Activated T-cell treated with anti-CD3 and anti-CD28 coated beads, Interleukin-2, amount 50 U/mL, for 72 hours (primary cell): ENCODE results near the gene ARMC7. TPM values are rescaled to one million over a fixed set of nuclear protein-coding genes. Genes with fewer than 3 reads are reported as not detected.
"Not testable (repeated sequence)": the region's sequence is repeated elsewhere in the genome, so short reads cannot be mapped to it uniquely, and the experiment has no call there.

Experiments used
- ATAC-seq, 2 donors: fragments of 150-1000 bp; cut with Tn5 transposase; replicated peaks in 1 of 2; 2 replicates each; pipeline ENCODE4 v1.10.0; 2021; ENCODE audit warnings: moderate library complexity in 2 of 2, mild to moderate bottlenecking in 1 of 2
- DNase-seq, 2 donors: peaks; one replicate each; pipeline ENCODE4 v3.0.0; 2021 to 2022; ENCODE audit warnings: mixed read lengths in 1 of 2
- H3K27ac Mint-ChIP-seq: one replicate; pipeline ENCODE4 v1.8.0; 2022; ENCODE audit warnings: mild to moderate bottlenecking, moderate library complexity, mixed read lengths
- H3K27me3 Mint-ChIP-seq: one replicate; pipeline ENCODE4 v1.8.0; 2022; ENCODE audit warnings: low read depth, mixed read lengths
- H3K36me3 Mint-ChIP-seq, 2 donors: one replicate each; pipeline ENCODE4 v1.8.0; 2022; ENCODE audit warnings: mixed read lengths in 2 of 2, mild to moderate bottlenecking in 1 of 2; ENCODE audit not compliant: insufficient read depth in 2 of 2
- H3K4me1 Mint-ChIP-seq: one replicate; pipeline ENCODE4 v1.8.0; 2022; ENCODE audit warnings: low read depth, mixed read lengths
- H3K4me3 Mint-ChIP-seq, 2 donors: one replicate each; pipeline ENCODE4 v1.8.0; 2022; ENCODE audit warnings: mild to moderate bottlenecking in 2 of 2, mixed read lengths in 2 of 2, moderate library complexity in 2 of 2
- H3K9me3 Mint-ChIP-seq, 2 donors: one replicate each; pipeline ENCODE4 v1.8.0; 2022; ENCODE audit warnings: mixed read lengths in 2 of 2
- total RNA-seq, 2 donors: library from RNA; stranded (reverse); gene quantifications; one replicate each; pipeline ENCODE4 v1.2.3, GENCODE V29; 2022

Gene ARMC7
- total RNA-seq, 2 donors from 2014 or later = 10.6 to 12.9 TPM

GRCh38 chr17:75115555-75115954, 5.8 kb downstream of the ARMC7 start:
- ATAC-seq (no peak), DNase-seq (no peak)
- Mint-ChIP-seq H3K36me3 (peaks cover 2 to 10% of the 10 kb centered on the region in 2 donors), H3K4me1 (peaks cover 35% of the 10 kb centered on the region), H3K27ac (no peak overlapping the region), H3K4me3 (no peak overlapping the region), H3K9me3 (no peaks in the 10 kb centered on the region), H3K27me3 (no peaks in the 10 kb centered on the region)

GRCh38 chr17:75116737-75117136, 7.0 kb downstream of the ARMC7 start:
- Mint-ChIP-seq H3K9me3 (no peaks in the 10 kb centered on the region), H3K4me1 (peaks cover 26% of the 10 kb centered on the region), H3K4me3 (no peak overlapping the region), H3K27me3 (no peaks in the 10 kb centered on the region), H3K27ac (no peak overlapping the region), H3K36me3 (peaks cover 1 to 8% of the 10 kb centered on the region in 2 donors)
- ATAC-seq (no peak), DNase-seq (no peak)

DNA sequence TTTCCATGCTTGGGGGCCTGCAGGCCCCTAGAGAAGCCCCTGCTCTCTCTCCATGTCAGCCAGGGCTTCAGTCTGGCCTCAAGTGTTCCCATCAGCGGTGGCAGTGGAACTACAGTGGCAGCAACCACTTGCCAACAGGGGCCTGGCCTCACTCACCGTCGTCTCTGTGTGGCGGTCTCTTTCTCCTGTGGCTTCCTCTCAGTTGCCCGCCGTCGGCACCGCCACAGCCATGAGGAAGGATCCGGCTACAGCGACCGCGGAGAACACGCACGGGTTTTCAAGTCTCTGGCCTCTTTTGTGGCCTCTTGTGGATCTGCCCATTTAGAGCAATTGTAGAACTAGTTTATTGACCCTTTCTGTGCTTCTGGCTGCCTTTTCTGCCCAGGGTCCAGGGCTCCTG, 8.5 kb downstream of the ARMC7 start:
- peaks cover 0 to 5% of the 10 kb centered on the region in 2 donors for H3K36me3 Mint-ChIP-seq
- H3K4me3 Mint-ChIP-seq = no peak overlapping the region
- no peak for ATAC-seq

GRCh38 chr17:75124041-75124818, 14.5 kb downstream of the ARMC7 start:
- peaks cover 31% of the 10 kb centered on the region for H3K4me1 Mint-ChIP-seq
- no peaks in the 10 kb centered on the region for H3K9me3 Mint-ChIP-seq
- H3K4me3 Mint-ChIP-seq = peak overlapping the region; percentile 37 to 71
- DNase-seq (peak; percentile 61 to 77), ATAC-seq (peak; percentile 95 to 97)
- peak overlapping the region; percentile 81 for H3K27ac Mint-ChIP-seq
- peaks cover 0 to 2% of the 10 kb centered on the region in 2 donors for H3K36me3 Mint-ChIP-seq
- H3K27me3 Mint-ChIP-seq = no peaks in the 10 kb centered on the region

More for the DNA sequence above, 8.5 kb downstream of the ARMC7 start:
- H3K27ac Mint-ChIP-seq = no peak overlapping the region
- peaks cover 17% of the 10 kb centered on the region for H3K4me1 Mint-ChIP-seq
- no peaks in the 10 kb centered on the region for H3K27me3 Mint-ChIP-seq
- no peak for DNase-seq
- H3K9me3 Mint-ChIP-seq = no peaks in the 10 kb centered on the region

DNA sequence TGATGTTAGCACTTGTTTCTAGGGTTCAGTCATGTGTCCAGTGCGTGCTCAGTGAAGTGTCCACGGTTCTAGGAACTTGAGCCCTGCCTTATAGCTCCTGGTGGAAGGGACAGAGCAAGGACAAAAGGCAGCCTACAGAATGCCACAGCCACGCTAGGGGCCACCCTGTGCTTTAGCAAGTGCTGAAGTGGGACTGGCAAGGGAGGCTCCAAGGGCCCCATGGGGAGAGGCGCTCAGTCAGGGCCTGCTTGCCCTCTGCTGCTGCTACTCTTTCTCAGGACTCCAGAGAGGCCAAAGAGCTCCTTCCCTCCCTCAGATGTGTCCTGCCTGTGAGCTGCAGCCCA, 15.0 kb downstream of the ARMC7 start:
- ATAC-seq (peak in 1 of 2 donors; percentile 10), DNase-seq (no peak)
- H3K27me3 Mint-ChIP-seq = no peaks in the 10 kb centered on the region
- H3K4me1 Mint-ChIP-seq = peaks cover 37% of the 10 kb centered on the region
- no peaks in the 10 kb centered on the region for H3K9me3 Mint-ChIP-seq
- peak overlapping the region; percentile 37 to 71 for H3K4me3 Mint-ChIP-seq
- H3K27ac Mint-ChIP-seq = peak overlapping the region; percentile 81
- peaks cover 0 to 5% of the 10 kb centered on the region in 2 donors for H3K36me3 Mint-ChIP-seq

- H3K27me3 Mint-ChIP-seq = no peaks in the 10 kb centered on the region
- H3K4me3 Mint-ChIP-seq = no peak overlapping the region
- H3K27ac Mint-ChIP-seq = peak overlapping the region; percentile 30
- peaks cover 0 to 4% of the 10 kb centered on the region in 2 donors for H3K36me3 Mint-ChIP-seq
- no peaks in the 10 kb centered on the region for H3K9me3 Mint-ChIP-seq
- peaks cover 45% of the 10 kb centered on the region for H3K4me1 Mint-ChIP-seq
- ATAC-seq (no peak), DNase-seq (no peak)
These were observed 16.2 kb downstream of the ARMC7 start for GRCh38 chr17:75125984-75126383.

- no peak overlapping the region for H3K4me3 Mint-ChIP-seq
- H3K27me3 Mint-ChIP-seq = no peaks in the 10 kb centered on the region
- no peaks in the 10 kb centered on the region for H3K9me3 Mint-ChIP-seq
- DNase-seq (no peak), ATAC-seq (no peak)
- peaks cover 0 to 4% of the 10 kb centered on the region in 2 donors for H3K36me3 Mint-ChIP-seq
- no peak overlapping the region for H3K27ac Mint-ChIP-seq
- peaks cover 45% of the 10 kb centered on the region for H3K4me1 Mint-ChIP-seq
These were observed 17.2 kb downstream of the ARMC7 start for GRCh38 chr17:75126954-75127353.

- not testable (repeated sequence) for H3K36me3 Mint-ChIP-seq, H3K4me3 Mint-ChIP-seq, H3K27me3 Mint-ChIP-seq, DNase-seq, H3K9me3 Mint-ChIP-seq, H3K27ac Mint-ChIP-seq, ATAC-seq
- peaks cover 54% of the 10 kb centered on the region for H3K4me1 Mint-ChIP-seq
These were observed 18.2 kb downstream of the ARMC7 start for GRCh38 chr17:75127936-75128335.

GRCh38 chr17:75128694-75129505, 19.1 kb downstream of the ARMC7 start:
- Mint-ChIP-seq H3K4me3 (peak overlapping the region; percentile 40 to 91), H3K27ac (no peak overlapping the region)
- DNase-seq = no peak

DNA sequence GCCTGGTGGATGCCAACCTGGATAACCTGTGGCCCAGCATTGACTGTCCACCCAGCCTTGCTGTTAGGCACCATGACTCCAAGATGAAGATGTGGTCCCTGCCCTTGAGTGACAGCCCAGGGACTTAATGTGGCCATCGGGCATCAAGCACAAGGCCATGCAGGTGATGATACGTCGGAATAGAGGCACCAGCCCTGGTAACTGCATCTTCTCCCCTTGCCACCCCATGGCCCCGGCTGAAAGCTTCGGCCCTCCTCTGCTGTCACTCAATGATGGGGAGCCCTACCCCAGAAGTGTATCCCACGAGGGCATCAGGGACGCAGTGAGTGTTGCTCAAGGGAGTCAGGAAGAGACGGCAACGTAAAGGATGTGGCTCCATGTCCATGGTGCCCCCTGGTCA, 19.8 kb downstream of the ARMC7 start:
- DNase-seq (no peak), ATAC-seq (no peak)
- Mint-ChIP-seq H3K4me3 (peak overlapping the region; percentile 40 to 91), H3K9me3 (no peaks in the 10 kb centered on the region), H3K27me3 (no peaks in the 10 kb centered on the region), H3K36me3 (peaks cover 0 to 4% of the 10 kb centered on the region in 2 donors), H3K4me1 (peaks cover 45% of the 10 kb centered on the region), H3K27ac (no peak overlapping the region)

More at GRCh38 chr17:75128694-75129505, 19.1 kb downstream of the ARMC7 start:
- Mint-ChIP-seq H3K9me3 (no peaks in the 10 kb centered on the region), H3K27me3 (no peaks in the 10 kb centered on the region), H3K4me1 (peaks cover 52% of the 10 kb centered on the region), H3K36me3 (peaks cover 0 to 4% of the 10 kb centered on the region in 2 donors)
- no peak for ATAC-seq

DNA sequence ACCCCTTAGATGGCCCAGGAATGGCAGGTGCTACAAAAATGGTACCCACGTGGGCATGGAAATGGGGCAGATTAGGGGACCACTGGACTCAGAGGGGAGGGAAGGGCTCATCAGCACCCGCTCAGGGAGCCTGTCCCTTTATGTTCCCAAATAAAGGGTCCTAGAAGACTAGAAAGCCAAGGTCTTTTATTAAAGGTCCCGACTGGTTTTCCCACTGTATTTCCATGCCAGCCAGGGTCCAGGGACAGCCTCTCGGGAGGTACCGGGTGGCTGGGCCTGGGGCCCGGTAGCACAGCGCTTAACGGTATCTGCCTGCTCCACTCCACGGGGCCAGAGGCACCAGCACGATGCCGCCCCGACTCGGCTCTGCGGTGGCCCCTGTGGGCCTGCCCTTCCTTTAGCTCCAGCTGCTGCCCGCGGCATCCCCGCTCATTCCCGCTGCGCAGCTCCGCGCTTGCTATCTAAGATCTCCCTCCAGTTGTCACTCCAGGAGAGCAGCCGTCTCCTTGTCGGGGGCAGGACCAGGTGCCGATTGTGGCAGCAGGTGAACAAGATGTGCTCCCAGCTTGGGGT, 20.4 kb downstream of the ARMC7 start:
- DNase-seq (no peak), ATAC-seq (no peak)
- Mint-ChIP-seq H3K36me3 (peaks cover 0 to 4% of the 10 kb centered on the region in 2 donors), H3K9me3 (no peaks in the 10 kb centered on the region), H3K4me3 (peak overlapping the region; percentile 91 to 93), H3K27ac (peak overlapping the region; percentile 93), H3K27me3 (no peaks in the 10 kb centered on the region), H3K4me1 (peaks cover 39% of the 10 kb centered on the region)

DNA sequence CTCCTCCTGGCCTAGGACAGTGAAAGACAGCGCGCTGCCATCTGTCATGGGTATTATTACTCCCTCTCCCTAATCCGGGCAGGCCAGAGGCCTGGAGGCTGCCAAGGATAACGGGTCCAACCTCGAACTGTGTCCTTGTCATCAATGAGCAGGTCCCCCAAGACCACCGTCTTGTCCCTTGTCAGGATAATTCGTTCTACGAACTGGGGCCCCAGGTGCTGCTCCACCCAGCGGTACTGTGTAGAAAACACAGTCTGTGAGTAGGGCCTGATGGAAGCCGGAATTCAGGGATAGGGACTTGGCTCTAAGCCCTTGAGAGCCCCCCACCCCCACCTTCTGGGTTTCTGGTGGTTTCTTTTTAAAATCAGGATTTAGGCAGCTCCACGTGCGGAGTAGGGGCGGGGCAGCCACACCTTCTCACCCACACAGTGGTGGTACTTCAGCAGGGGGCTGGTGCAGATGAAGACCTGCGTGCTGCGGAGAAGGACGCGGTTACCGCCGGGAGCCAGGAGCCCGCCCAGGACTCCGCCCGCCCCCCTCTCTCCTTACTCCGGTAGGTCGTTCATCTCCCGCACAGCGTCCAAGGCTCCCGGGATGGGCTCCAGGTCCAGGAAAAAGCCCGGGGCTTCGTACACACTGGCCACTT, 21.0 kb downstream of the ARMC7 start:
- H3K4me1 Mint-ChIP-seq = peaks cover 33% of the 10 kb centered on the region
- peak; percentile 50 to 55 for ATAC-seq

More for the DNA sequence above, 21.0 kb downstream of the ARMC7 start:
- Mint-ChIP-seq H3K27me3 (no peaks in the 10 kb centered on the region), H3K27ac (peak overlapping the region; percentile 93), H3K4me3 (peak overlapping the region; percentile 91 to 93), H3K9me3 (no peaks in the 10 kb centered on the region), H3K36me3 (peaks cover 0 to 4% of the 10 kb centered on the region in 2 donors)
- peak; percentile 38 to 57 for DNase-seq
